GM12878 (cell line): ENCODE results near the gene HS1BP3. TPM values are rescaled to one million over a fixed set of nuclear protein-coding genes. Genes with fewer than 3 reads are reported as not detected.

Experiments used
- BACH1 ChIP-seq: fragments of 450-650 bp; IDR thresholded peaks from 2 replicates; pipeline ENCODE4 v1.6.1; 2017; ENCODE audit warnings: mild to moderate bottlenecking, borderline replicate concordance
- CUX1 ChIP-seq: IDR thresholded peaks from 2 replicates; pipeline ENCODE4 v1.6.1; 2012; ENCODE audit warnings: improper control_type of control experiment, low read depth, low read length; ENCODE audit not compliant: insufficient replicate concordance
- EZH2 ChIP-seq: IDR thresholded peaks from 2 replicates; pipeline ENCODE4 v1.6.1; 2012; ENCODE audit warnings: low read depth, mild to moderate bottlenecking, control low read depth, inconsistent platforms, low read length, borderline replicate concordance; ENCODE audit not compliant: control insufficient read depth
- GABPA ChIP-seq: IDR thresholded peaks from 2 replicates; pipeline ENCODE4 v1.6.1; 2014; ENCODE audit warnings: antibody characterized with exemption, low read depth, mild to moderate bottlenecking, inconsistent platforms
- IKZF2 ChIP-seq, 2 experiments: fragments of 450-650 bp; IDR thresholded peaks; 2 replicates each; pipeline ENCODE4 v1.6.1; 2017; ENCODE audit warnings: mild to moderate bottlenecking in 2 of 2, moderate library complexity in 2 of 2
- IRF5 ChIP-seq: fragments of 450-650 bp; IDR thresholded peaks from 2 replicates; pipeline ENCODE4 v1.6.1; 2017; ENCODE audit warnings: borderline replicate concordance
- MEF2B ChIP-seq: fragments of 450-650 bp; IDR thresholded peaks from 2 replicates; pipeline ENCODE4 v1.6.1; 2018; ENCODE audit warnings: mild to moderate bottlenecking, moderate library complexity; ENCODE audit not compliant: partially characterized antibody, poor library complexity, severe bottlenecking
- MXI1 ChIP-seq: fragments of 150-350 bp; IDR thresholded peaks from 2 replicates; pipeline ENCODE4 v1.6.1; 2011; ENCODE audit warnings: low read depth, mild to moderate bottlenecking, inconsistent platforms, low read length, improper control_type of control experiment
- MYC ChIP-seq: IDR thresholded peaks from 2 replicates; pipeline ENCODE4 v1.6.1; 2011; ENCODE audit warnings: mild to moderate bottlenecking, low read length, moderate library complexity, inconsistent platforms; ENCODE audit not compliant: insufficient read depth, insufficient replicate concordance, insufficient read length, severe bottlenecking
- NRF1 ChIP-seq: conservative IDR thresholded peaks from 2 replicates; pipeline ENCODE4 v1.6.1; 2011; ENCODE audit warnings: mild to moderate bottlenecking, low read depth, low read length, improper control_type of control experiment
- PAX8 ChIP-seq: fragments of 450-650 bp; IDR thresholded peaks from 2 replicates; pipeline ENCODE4 v1.6.1; 2017; ENCODE audit warnings: mild to moderate bottlenecking, moderate library complexity
- SMARCA5 ChIP-seq: fragments of 450-650 bp; IDR thresholded peaks from 2 replicates; pipeline ENCODE4 v1.6.1; 2017; ENCODE audit warnings: mild to moderate bottlenecking
- STAT3 ChIP-seq: IDR thresholded peaks from 2 replicates; pipeline ENCODE4 v1.6.1; 2011; ENCODE audit warnings: low read depth, low read length, improper control_type of control experiment
- SUPT20H ChIP-seq: IDR thresholded peaks from 2 replicates; pipeline ENCODE4 v1.6.1; 2011; ENCODE audit warnings: low read depth, mild to moderate bottlenecking, low read length, moderate library complexity, borderline replicate concordance; ENCODE audit not compliant: control insufficient read depth
- TBL1XR1 ChIP-seq: IDR thresholded peaks from 2 replicates; pipeline ENCODE4 v1.6.1; 2012; ENCODE audit warnings: low read depth, low read length, improper control_type of control experiment
- YBX1 ChIP-seq: fragments of 450-650 bp; IDR thresholded peaks from 2 replicates; pipeline ENCODE4 v1.6.1; 2016; ENCODE audit warnings: antibody characterized with exemption
- YY1 ChIP-seq: IDR thresholded peaks from 2 replicates; pipeline ENCODE4 v1.6.1; 2011; ENCODE audit warnings: low read depth, mild to moderate bottlenecking, low read length
- ZNF217 ChIP-seq: fragments of 450-650 bp; IDR thresholded peaks from 2 replicates; pipeline ENCODE4 v1.6.1; 2017; ENCODE audit warnings: antibody characterized with exemption, mild to moderate bottlenecking
- ZSCAN29 ChIP-seq: fragments of 450-650 bp; IDR thresholded peaks from 2 replicates; pipeline ENCODE4 v1.6.1; 2017; ENCODE audit warnings: mild to moderate bottlenecking, moderate library complexity
- polyA plus RNA-seq, 11 experiments: library from polyadenylated mRNA; depleted of rRNA in 4 of 11; unstranded in 6 of 11; stranded (reverse) in 5 of 11; fragments of >200 nt; fragmentation: Nextera tagmentation in 4 of 11; fragmentation: Illumina TruSeq in 1 of 11; extraction: Ambion mirVana in 4 of 11; extraction: Trizol in 1 of 11; gene quantifications; 1 replicate in 1 of 11; 2 replicates in 10 of 11; pipeline versions ENCODE4 v1.2.1 to v1.2.3, GENCODE V29; 2011 to 2016; ENCODE audit warnings: inconsistent platforms in 2 of 11, missing spikeins in 2 of 11, low read depth in 1 of 11
- total RNA-seq, 4 experiments: library from RNA; depleted of rRNA in 3 of 4; stranded (reverse); fragments of >200 nt in 3 of 4; fragmentation: Illumina TruSeq in 1 of 4; extraction: Trizol in 1 of 4; gene quantifications; 2 replicates each; pipeline versions ENCODE4 v1.2.1 to v1.2.3, GENCODE V29; 2013 to 2021
- TF ChIP-seq, protein P1 (sequence below): fragments of 450-650 bp; formaldehyde crosslinking; IDR thresholded peaks from 2 replicates; pipeline ENCODE4 v1.4.0; 2020; ENCODE audit warnings: mild to moderate bottlenecking, moderate library complexity

HS1BP3 gene
- total and polyA plus RNA-seq, 10 of the 15 experiments (the other 5 are each of a cell fraction or from before 2014, with no cell fraction given): 0.47 to 7.2 (median 4.6) TPM

DNA sequence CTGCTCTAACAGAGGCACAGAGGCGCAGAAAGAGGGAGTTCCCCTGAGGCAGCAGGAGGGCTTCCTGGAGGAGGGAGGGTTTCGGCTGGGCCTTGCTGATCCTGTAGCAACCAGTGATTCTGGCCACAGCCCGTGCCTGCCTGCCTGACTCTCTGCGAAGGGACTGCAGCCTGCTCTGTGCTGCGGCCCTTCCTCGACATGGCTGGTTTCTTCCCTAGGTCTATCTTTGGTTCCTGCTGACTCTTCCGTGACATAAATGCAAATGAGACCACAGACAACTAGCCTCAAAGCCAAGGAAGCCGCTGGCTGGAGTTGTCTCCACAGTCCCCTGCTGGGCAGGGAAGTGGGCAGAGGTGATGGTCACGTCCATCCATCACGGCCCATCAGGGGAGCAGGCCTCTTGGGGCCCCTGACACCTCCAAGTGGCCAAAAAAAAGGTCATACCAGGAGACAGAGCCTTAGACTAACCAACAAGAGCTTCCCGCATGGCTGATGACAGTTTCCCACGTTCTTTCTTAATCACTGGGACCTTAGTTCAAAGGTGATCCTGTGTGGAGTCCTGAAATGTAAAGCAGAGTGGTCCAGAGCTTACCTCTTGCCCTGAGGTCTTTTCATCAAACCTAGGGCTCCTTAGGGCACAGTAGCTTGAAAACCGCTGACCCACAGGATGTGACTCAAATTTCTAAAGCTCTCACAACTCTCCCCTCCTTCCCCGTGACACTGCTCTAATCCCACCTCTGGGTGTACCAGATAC, 55.3 kb downstream of the HS1BP3 start (continued):
- TF ChIP-seq GABPA: no peak
- TF ChIP-seq MXI1: no peak
- TF ChIP-seq PAX8: no peak
- TF ChIP-seq NRF1: no peak
- no peak for TF ChIP-seq SUPT20H
- peak; percentile 80; the same call in 1 of the 2 replicates for TF ChIP-seq ZNF217
- no peak for TF ChIP-seq MYC
- TF ChIP-seq BACH1: peak; percentile 48; the same call in 1 of the 2 replicates
- TF ChIP-seq ZSCAN29: no peak
- TF ChIP-seq MEF2B: peak; percentile 89
- TF ChIP-seq SMARCA5: peak; percentile 88
- peak; percentile 31; the same call in 1 of the 2 replicates for TF ChIP-seq TBL1XR1
- TF ChIP-seq, protein P1, sequence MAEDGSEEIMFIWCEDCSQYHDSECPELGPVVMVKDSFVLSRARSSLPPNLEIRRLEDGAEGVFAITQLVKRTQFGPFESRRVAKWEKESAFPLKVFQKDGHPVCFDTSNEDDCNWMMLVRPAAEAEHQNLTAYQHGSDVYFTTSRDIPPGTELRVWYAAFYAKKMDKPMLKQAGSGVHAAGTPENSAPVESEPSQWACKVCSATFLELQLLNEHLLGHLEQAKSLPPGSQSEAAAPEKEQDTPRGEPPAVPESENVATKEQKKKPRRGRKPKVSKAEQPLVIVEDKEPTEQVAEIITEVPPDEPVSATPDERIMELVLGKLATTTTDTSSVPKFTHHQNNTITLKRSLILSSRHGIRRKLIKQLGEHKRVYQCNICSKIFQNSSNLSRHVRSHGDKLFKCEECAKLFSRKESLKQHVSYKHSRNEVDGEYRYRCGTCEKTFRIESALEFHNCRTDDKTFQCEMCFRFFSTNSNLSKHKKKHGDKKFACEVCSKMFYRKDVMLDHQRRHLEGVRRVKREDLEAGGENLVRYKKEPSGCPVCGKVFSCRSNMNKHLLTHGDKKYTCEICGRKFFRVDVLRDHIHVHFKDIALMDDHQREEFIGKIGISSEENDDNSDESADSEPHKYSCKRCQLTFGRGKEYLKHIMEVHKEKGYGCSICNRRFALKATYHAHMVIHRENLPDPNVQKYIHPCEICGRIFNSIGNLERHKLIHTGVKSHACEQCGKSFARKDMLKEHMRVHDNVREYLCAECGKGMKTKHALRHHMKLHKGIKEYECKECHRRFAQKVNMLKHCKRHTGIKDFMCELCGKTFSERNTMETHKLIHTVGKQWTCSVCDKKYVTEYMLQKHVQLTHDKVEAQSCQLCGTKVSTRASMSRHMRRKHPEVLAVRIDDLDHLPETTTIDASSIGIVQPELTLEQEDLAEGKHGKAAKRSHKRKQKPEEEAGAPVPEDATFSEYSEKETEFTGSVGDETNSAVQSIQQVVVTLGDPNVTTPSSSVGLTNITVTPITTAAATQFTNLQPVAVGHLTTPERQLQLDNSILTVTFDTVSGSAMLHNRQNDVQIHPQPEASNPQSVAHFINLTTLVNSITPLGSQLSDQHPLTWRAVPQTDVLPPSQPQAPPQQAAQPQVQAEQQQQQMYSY (CRISPR knock-in tag): no peak
- no peak for TF ChIP-seq IRF5
- no peak for TF ChIP-seq YBX1
- TF ChIP-seq CUX1: peak; percentile 21
- TF ChIP-seq EZH2: no peak
- TF ChIP-seq YY1: peak; percentile 54
- peak; percentile 91 to 92 for TF ChIP-seq IKZF2 (IDR thresholded peaks at IDR 0.05)
- TF ChIP-seq STAT3: 0 out of 2 replicates have a peak, but pooled peaks have one; percentile 18
